Measurements from ENCODE around the gene PCF11.

DNA sequence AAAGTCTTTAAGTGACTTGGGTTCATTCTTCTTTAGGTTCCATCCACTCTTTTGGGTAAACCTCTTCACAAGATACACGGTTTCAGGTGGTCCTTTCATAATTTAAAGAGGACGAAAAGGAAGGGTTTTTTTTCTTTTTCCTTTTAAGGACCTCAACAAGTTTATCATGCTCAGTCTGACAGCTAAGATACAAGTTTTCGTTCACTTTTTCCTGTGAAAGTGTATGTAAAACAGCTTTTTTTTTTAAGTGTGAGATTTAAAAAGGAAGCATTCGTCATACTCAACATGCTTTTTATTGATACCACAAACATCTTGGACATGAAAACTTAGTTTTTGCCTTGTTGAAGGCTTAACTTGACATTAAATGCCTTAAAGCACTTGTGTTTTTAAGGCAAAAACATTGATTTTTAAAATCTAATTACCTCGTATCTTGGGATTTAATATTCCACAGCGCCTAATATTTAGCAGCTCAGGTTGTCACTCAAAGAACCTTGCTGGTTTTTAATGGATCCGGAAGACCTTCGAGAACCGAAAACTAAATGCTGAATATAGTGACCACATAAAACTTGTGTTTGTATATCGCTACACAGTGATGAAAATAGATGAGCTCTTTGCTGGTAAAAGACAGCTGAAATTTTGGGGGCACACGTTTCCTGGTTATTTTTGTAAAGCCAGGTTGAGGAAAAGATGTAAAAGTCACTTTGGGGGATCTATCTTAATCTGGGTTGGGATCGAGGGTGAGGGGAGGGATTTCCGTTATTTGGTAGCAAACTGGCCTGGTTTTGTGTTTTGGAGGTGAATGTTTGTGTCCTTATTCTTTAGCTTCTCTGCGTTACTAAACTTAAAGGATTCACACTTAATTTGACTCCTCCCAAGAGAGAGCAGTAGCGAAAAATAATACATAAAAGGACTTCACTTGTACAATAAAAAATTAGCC lies 2.3 kb downstream of the PCF11 start:
- TF ChIP-seq, protein P1, sequence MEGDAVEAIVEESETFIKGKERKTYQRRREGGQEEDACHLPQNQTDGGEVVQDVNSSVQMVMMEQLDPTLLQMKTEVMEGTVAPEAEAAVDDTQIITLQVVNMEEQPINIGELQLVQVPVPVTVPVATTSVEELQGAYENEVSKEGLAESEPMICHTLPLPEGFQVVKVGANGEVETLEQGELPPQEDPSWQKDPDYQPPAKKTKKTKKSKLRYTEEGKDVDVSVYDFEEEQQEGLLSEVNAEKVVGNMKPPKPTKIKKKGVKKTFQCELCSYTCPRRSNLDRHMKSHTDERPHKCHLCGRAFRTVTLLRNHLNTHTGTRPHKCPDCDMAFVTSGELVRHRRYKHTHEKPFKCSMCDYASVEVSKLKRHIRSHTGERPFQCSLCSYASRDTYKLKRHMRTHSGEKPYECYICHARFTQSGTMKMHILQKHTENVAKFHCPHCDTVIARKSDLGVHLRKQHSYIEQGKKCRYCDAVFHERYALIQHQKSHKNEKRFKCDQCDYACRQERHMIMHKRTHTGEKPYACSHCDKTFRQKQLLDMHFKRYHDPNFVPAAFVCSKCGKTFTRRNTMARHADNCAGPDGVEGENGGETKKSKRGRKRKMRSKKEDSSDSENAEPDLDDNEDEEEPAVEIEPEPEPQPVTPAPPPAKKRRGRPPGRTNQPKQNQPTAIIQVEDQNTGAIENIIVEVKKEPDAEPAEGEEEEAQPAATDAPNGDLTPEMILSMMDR (IDR thresholded peaks at IDR 0.05): no peak
- no peak for TF ChIP-seq POLR2A (IDR thresholded peaks at IDR 0.05)

Data from heart left ventricle (tissue), 13 donors.